Activated naive CD8-positive, alpha-beta T cell treated with anti-CD3 and anti-CD28 coated beads, Interleukin-2, amount 10 ng/mL, durations not matched to agents 7 days and 5 days (primary cell): ENCODE results near the gene MAP7D3. TPM values are rescaled to one million over a fixed set of nuclear protein-coding genes. Genes with fewer than 3 reads are reported as not detected.
A peak's percentile ranks its signal among the peaks of the same experiment; 100 is the strongest.
"Not testable (repeated sequence)": the region's sequence is repeated elsewhere in the genome, so short reads cannot be mapped to it uniquely, and the experiment has no call there.

Source experiments
- ATAC-seq: fragments of 150-1000 bp; cut with Tn5 transposase; one replicate; pipeline ENCODE4 v1.10.0; 2021; ENCODE audit warnings: low read depth, moderate library complexity
- POLR2A ChIA-PET: fragments of 350-600 bp; sonication (Branson Sonifier 250); formaldehyde crosslinking; loops from one replicate; lab custom pipeline; 2021; ENCODE audit warnings: antibody characterized with exemption; lab: Charles Lee
- DNase-seq: peaks from one replicate; pipeline ENCODE4 v3.0.0; 2021
- H3K27ac Mint-ChIP-seq: one replicate; pipeline ENCODE4 v1.8.0; 2022; ENCODE audit warnings: mild to moderate bottlenecking, mixed read lengths
- H3K27me3 Mint-ChIP-seq: one replicate; pipeline ENCODE4 v1.8.0; 2022; ENCODE audit warnings: mild to moderate bottlenecking, moderate library complexity, mixed read lengths
- H3K36me3 Mint-ChIP-seq: one replicate; pipeline ENCODE4 v1.8.0; 2021; ENCODE audit warnings: mild to moderate bottlenecking, mixed read lengths
- H3K4me1 Mint-ChIP-seq: one replicate; pipeline ENCODE4 v1.8.0; 2021; ENCODE audit warnings: mixed read lengths
- H3K4me3 Mint-ChIP-seq: one replicate; pipeline ENCODE4 v1.8.0; 2022; ENCODE audit warnings: mild to moderate bottlenecking, moderate library complexity, mixed read lengths
- H3K9me3 Mint-ChIP-seq: one replicate; pipeline ENCODE4 v1.8.0; 2021; ENCODE audit warnings: mixed read lengths
- total RNA-seq, 2 experiments: library from RNA; stranded (reverse); gene quantifications; one replicate each; pipeline ENCODE4 v1.2.3, GENCODE V29; 2021

The MAP7D3 gene, protein sequence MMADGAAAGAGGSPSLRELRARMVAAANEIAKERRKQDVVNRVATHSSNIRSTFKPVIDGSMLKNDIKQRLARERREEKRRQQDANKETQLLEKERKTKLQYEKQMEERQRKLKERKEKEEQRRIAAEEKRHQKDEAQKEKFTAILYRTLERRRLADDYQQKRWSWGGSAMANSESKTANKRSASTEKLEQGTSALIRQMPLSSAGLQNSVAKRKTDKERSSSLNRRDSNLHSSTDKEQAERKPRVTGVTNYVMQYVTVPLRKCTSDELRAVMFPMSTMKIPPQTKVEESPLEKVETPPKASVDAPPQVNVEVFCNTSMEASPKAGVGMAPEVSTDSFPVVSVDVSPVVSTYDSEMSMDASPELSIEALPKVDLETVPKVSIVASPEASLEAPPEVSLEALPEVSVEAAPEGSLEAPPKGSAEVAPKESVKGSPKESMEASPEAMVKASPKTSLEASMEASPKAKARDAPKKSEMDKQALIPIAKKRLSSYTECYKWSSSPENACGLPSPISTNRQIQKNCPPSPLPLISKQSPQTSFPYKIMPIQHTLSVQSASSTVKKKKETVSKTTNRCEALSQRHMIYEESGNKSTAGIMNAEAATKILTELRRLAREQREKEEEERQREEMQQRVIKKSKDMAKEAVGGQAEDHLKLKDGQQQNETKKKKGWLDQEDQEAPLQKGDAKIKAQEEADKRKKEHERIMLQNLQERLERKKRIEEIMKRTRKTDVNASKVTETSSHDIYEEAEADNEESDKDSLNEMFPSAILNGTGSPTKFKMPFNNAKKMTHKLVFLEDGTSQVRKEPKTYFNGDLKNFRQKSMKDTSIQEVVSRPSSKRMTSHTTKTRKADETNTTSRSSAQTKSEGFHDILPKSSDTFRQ
- 10 to 100 TPM; 11.9 to 12.0 TPM for total RNA-seq

DNA sequence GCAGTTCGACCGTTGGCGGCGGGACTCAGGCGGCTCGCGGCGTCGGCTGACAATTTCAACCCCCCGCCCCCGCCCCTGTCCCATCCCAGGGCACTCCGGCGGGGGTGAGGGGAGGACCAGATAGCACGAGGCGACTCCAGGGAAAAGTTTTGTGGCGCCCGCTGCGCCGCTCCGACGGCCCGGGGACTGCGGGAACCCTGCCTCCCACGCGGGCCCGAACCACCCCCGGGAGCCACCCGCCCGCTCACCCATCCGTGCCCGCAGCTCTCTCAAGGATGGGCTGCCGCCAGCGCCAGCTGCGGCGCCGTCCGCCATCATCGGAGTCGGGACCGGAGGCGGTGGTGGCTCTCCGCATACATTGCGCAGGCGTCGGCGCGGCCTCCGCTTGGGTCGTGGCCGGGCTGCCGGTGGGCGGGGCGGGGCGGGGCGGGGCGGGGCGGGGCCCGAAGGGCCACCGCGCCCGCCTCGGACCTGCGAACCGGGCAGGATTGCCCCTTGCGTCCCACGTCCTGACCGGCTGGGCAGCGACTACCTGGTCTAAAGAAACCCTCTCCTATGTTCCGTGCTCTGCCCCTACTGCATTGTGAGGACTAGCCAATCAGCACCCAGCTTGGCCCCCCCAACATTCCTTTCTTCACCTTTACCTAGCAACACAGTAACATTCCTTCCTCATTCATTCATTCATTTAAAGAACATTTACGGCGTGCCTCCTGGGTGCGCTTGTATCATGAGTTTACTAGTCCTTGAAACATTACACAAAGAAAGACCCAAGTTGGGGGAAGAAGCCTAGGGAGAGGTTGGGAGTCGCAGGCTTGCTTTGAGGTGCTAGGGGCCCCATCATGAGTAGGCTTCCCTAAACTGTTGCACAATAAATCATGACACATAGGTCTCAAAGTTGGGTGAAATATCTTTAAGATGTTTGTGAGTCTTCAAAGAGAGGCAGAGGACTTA, at the start of gene MAP7D3:
Gene MAP7D3 (minus strand): TSS at position 360 of the 951 bp plus-strand sequence. CDS start 42 bp downstream, at position 318.
- Mint-ChIP-seq H3K27ac (peak within 1 kb of the TSS; percentile 92), H3K27me3 (no peaks in the 10 kb centered on the region), H3K36me3 (no peaks in the 10 kb centered on the region), H3K4me1 (peaks cover 9% of the 10 kb centered on the region), H3K4me3 (peak within 1 kb of the TSS; percentile 95), H3K9me3 (no peaks in the 10 kb centered on the region)
- ATAC-seq, result peak; percentile 91
- POLR2A ChIA-PET, result interaction anchor here (0.8 kb wide), 1 partner anchor 12 kb away, joined by 4 read pairs; no protein-coding TSS in a partner anchor
- peak; percentile 69 for DNase-seq

DNA sequence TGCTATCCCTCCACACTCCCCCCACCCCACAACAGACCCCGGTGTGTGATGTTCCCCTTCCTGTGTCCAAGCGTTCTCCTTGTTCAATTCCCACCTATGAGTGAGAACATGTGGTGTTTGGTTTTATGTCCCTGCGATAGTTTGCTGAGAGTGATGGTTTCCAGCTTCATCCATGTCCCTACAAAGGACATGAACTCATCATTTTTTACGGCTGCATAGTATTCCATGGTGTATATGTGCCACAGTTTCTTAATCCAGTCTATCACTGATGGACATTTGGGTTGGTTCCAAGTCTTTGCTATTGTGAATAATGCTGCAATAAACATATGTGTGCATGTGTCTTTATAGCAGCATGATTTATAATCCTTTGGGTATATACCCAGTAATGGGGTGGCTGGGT, 49.5 kb upstream of the MAP7D3 start, which contains the start of gene ADGRG4:
Gene ADGRG4 (plus strand): TSS at position 243 of the 400 bp plus-strand sequence. CDS start 7,815 bp downstream, outside the sequence.
- H3K27ac Mint-ChIP-seq, H3K9me3 Mint-ChIP-seq, H3K36me3 Mint-ChIP-seq, ATAC-seq, POLR2A ChIA-PET, DNase-seq, H3K4me1 Mint-ChIP-seq, H3K4me3 Mint-ChIP-seq, H3K27me3 Mint-ChIP-seq: not testable (repeated sequence)

DNA sequence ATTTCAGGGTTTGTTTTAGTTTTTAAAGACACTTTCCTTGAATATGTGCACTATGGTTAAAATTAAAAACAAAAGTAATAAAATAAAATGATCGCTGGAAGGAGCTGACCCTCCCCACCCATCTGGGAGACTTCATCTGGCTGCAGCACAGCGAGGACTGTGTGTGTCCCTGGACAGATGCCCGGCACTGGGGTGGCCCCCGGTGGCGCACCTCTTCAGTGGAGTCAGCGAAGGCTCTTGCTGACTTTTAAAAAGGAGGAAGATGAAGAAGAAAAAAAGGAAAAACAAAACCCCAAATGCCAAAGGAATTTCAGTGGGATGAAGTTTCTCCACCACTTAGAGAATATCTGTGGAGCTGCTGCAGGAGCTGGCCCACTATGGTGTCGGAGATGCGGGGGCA, 44.2 kb upstream of the MAP7D3 start:
- DNase-seq, result no peak
- H3K27ac Mint-ChIP-seq, result no peak overlapping the region
- ATAC-seq, result no peak
- no peaks in the 10 kb centered on the region for H3K36me3 Mint-ChIP-seq
- no peak overlapping the region for H3K4me3 Mint-ChIP-seq
- H3K9me3 Mint-ChIP-seq, result no peaks in the 10 kb centered on the region
- POLR2A ChIA-PET, result no interaction called here
- no peaks in the 10 kb centered on the region for H3K27me3 Mint-ChIP-seq
- H3K4me1 Mint-ChIP-seq, result no peaks in the 10 kb centered on the region

DNA sequence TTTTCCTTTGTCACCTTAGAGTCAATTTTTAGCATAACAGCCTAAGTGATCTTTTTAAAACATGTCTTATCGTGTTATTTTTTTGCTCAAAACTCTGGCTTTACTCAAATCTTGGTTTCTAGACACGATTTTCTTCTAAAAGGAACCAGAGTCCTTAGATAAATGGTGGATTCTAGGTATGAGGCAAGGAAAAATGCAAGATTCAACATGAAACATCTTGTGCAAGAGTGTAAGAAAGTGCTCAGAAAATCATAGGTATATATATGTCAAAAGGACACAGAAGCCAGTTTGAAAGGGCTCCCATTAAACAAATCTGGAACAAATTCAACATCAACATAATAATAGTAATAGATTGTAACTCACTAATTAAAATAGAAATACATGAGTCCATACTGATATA, 41.5 kb upstream of the MAP7D3 start:
- Mint-ChIP-seq H3K27ac (no peak overlapping the region), H3K36me3 (no peaks in the 10 kb centered on the region)
- ATAC-seq, result no peak

DNA sequence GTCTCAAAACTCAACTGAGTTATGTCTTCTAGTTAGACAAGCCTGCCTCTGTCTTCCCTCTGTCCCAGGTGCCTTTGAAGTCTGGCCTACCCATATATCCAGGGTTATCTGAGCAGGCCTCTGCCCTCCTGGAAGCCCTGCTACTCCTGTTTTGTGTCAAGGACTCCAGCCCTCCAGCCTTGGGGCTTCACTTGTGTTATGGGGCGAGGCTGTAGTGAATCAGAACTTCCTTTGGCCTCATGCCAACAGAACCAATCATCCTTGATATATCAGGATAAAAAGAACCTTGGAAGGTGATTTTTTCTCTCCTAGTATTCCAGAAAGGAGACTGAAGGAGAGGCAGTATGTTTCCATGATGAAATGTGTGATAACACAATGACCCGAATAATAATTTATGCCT, 40.6 kb upstream of the MAP7D3 start:
- no peak for ATAC-seq
- Mint-ChIP-seq H3K4me1 (no peaks in the 10 kb centered on the region), H3K27me3 (no peaks in the 10 kb centered on the region), H3K4me3 (no peak overlapping the region), H3K36me3 (no peaks in the 10 kb centered on the region), H3K9me3 (no peaks in the 10 kb centered on the region), H3K27ac (no peak overlapping the region)
- POLR2A ChIA-PET, result no interaction called here
- no peak for DNase-seq

More for the DNA sequence above, 41.5 kb upstream of the MAP7D3 start:
- Mint-ChIP-seq H3K27me3 (no peaks in the 10 kb centered on the region), H3K4me3 (no peak overlapping the region), H3K9me3 (no peaks in the 10 kb centered on the region), H3K4me1 (no peaks in the 10 kb centered on the region)
- no peak for DNase-seq
- POLR2A ChIA-PET, result no interaction called here

DNA sequence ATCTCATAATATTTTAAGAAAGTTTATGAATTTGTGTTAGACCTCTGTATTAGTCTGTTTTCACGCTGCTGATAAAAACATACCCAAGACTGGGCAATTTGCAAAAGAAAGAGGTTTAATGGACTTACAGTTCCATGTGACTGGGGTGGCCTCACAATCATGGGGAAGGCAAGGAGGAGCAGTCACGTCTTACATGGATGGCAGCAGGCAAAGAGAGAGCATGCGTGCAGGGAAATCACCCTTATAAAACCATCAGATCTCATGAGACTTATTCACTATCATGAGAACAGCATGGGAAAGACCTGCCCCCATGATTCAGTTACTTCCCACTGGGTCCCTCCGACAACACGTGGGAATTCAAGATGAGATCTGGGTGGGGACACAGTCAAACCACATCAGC, 35.2 kb upstream of the MAP7D3 start:
- H3K4me3 Mint-ChIP-seq, H3K4me1 Mint-ChIP-seq, H3K36me3 Mint-ChIP-seq, DNase-seq, ATAC-seq, H3K9me3 Mint-ChIP-seq, POLR2A ChIA-PET, H3K27me3 Mint-ChIP-seq, H3K27ac Mint-ChIP-seq: not testable (repeated sequence)

DNA sequence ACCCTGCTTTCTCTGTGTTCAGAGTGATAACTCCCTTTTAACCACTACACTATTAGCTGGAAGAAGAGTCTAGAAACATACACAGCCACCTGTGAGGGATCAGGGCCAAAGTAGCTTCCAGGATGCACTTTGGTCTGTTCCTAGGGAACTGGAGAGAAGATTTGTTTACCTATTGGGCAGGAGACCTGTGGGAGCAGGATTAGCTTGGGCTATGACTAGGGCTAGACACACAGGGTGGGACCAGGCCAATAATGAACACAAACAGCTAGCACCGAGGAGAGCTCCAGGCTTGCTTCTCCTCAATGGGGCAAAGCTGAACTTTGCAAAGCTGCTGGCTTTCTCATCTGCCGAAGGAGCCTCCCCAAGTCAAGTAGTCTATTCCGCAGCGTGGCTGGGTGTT, 24.4 kb upstream of the MAP7D3 start:
- no peak overlapping the region for H3K27ac Mint-ChIP-seq
- DNase-seq (no peak), ATAC-seq (no peak)
- H3K4me3 Mint-ChIP-seq, result no peak overlapping the region
- H3K36me3 Mint-ChIP-seq, result no peaks in the 10 kb centered on the region
- H3K27me3 Mint-ChIP-seq, result peaks cover 2% of the 10 kb centered on the region
- POLR2A ChIA-PET, result no interaction called here
- H3K9me3 Mint-ChIP-seq, result no peaks in the 10 kb centered on the region
- H3K4me1 Mint-ChIP-seq, result peaks cover 6% of the 10 kb centered on the region

DNA sequence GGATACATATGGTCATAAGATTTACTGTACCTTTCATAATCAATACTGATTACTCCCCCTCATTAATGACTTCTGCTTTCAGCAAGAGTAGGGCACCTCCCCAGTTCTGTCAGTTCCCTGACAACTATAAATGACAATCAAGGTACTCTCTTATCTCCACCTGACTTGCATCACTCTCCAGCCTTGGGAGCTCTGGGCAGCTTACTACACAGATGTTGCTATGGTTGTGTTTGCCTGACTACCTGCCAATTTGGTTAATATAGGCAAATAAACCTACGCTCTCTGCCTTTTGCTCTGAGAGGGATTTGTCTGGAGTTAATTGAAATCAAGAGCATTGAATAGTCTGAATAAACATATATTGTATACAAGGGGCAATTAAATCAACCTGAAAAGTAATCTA, 22.8 kb upstream of the MAP7D3 start:
- no peak for DNase-seq
- no peak overlapping the region for H3K27ac Mint-ChIP-seq

DNA sequence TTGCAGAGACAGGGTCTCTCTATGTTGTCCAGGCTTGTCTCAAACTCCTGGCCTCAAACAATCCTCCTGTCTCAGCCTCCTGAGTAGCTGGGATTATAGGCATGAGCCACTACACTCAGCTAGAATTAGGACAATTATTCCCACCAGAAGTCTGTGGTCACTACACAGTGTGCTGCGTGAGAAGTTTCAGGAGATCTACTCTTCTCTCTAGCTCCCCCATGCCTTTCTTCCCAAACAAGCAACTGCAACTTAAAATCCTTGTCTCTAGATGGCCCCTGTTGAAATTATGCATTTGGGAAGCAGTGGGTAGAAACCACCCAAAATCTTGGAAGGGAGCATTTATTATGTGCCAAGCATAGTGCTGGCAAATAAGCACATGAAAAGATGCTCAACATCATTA, 21.1 kb upstream of the MAP7D3 start:
- H3K27ac Mint-ChIP-seq, result no peak overlapping the region
- H3K4me1 Mint-ChIP-seq, result peaks cover 6% of the 10 kb centered on the region
- DNase-seq, result no peak
- peaks cover 2% of the 10 kb centered on the region for H3K27me3 Mint-ChIP-seq
- H3K9me3 Mint-ChIP-seq, result no peaks in the 10 kb centered on the region
- no peaks in the 10 kb centered on the region for H3K36me3 Mint-ChIP-seq
- POLR2A ChIA-PET, result no interaction called here
- no peak overlapping the region for H3K4me3 Mint-ChIP-seq
- ATAC-seq, result no peak

More for the DNA sequence above, 22.8 kb upstream of the MAP7D3 start:
- Mint-ChIP-seq H3K27me3 (peaks cover 2% of the 10 kb centered on the region), H3K36me3 (no peaks in the 10 kb centered on the region), H3K9me3 (no peaks in the 10 kb centered on the region), H3K4me3 (no peak overlapping the region), H3K4me1 (peaks cover 6% of the 10 kb centered on the region)
- POLR2A ChIA-PET, result no interaction called here
- no peak for ATAC-seq

DNA sequence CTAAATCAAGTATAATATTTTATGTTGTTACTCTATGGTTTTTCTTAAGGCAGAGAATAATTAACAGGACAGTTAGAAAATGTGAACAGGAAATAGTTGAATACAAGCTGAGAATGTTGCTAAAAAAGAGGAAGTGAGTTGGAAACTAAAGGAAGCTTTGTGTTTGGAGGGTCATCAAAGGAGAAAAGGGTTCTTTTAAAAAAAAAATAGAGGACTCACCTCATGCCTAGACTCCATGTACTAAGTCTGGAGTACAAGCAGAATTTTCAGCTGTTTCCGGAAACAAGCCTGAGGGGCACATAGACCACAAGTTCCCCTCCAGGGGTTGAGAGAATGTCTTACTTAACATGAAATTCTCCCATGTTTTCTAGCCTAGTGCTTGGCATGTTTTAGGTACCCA, 20.1 kb upstream of the MAP7D3 start:
- Mint-ChIP-seq H3K27ac (no peak overlapping the region), H3K27me3 (peaks cover 2% of the 10 kb centered on the region), H3K9me3 (no peaks in the 10 kb centered on the region), H3K4me3 (no peak overlapping the region), H3K4me1 (peaks cover 6% of the 10 kb centered on the region), H3K36me3 (no peaks in the 10 kb centered on the region)
- POLR2A ChIA-PET, result interaction anchor here (0.7 kb wide), 1 partner anchor 47 kb away, joined by 5 read pairs; no protein-coding TSS in a partner anchor
- DNase-seq, result no peak
- no peak for ATAC-seq

DNA sequence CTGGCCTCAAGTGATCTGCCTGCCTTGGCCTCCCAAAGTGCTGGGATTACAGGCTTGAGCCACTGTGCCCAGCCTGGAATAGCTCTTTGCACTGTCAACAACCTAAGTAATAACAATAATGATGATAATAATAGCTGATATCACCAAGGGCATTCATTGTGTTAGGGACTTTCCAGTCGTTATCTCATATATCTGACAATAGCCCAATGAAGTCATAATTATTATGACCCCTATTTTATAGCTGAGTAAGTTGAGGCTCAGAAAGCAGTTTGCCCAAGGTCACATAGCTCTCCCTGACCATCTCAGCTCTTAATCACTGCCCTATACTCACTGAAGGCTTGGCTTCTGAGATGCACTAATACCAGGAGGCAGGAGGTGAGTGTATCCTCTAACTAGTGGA, 18.7 kb upstream of the MAP7D3 start:
- H3K9me3 Mint-ChIP-seq, result no peaks in the 10 kb centered on the region
- DNase-seq (no peak), ATAC-seq (no peak)
- H3K4me3 Mint-ChIP-seq, result no peak overlapping the region
- no peaks in the 10 kb centered on the region for H3K36me3 Mint-ChIP-seq
- peaks cover 6% of the 10 kb centered on the region for H3K4me1 Mint-ChIP-seq
- no peak overlapping the region for H3K27ac Mint-ChIP-seq
- POLR2A ChIA-PET, result no interaction called here
- H3K27me3 Mint-ChIP-seq, result peaks cover 2% of the 10 kb centered on the region

DNA sequence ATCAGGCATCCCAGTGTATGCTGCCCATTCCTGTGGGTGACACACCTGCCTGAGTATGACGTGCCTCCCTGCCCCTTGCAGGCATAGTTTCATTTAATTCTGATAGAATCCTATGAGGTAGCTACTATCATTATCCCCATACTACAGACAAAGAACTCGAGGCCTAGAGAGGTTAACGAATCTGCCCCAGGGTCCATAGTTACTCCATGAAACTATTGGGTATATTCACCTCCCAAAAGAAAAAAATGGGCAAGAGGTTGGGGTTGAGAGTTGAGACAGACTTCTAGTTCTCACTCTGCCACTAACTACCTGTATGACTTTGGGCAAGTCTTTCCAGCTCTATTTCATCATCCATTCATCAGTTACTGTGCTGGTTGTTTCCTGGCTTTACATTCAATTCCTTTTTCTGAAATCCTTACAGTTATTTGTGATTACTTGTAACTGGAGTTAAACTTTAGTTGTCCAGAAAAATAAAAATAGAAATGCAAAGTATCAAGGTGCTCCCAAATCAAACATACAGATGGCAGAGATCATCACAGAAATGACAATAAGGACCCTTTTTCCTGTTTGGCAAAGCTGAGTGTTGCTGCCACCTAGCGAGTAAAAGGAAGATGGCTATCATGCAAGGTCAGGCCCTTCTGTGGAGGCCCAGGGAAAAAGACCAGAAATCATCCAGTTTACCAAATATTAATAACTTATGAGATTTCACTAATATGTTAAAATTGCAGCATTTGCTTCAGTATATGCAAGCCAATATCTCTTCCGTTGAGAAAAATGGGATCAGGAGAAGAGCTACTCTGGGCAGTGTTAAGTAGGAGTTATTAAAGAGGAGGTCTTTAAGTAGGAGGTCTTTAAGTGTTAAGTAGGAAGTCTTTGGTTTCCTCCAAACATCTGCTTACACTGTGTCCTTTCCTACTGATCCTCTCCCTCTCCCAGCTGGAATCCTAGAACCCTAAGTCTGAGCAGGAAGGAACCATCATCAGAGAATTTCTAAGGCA, 17.1 kb upstream of the MAP7D3 start:
- H3K9me3 Mint-ChIP-seq, result no peaks in the 10 kb centered on the region
- H3K4me3 Mint-ChIP-seq, result no peak overlapping the region
- H3K27me3 Mint-ChIP-seq, result no peaks in the 10 kb centered on the region
- H3K4me1 Mint-ChIP-seq, result peaks cover 6% of the 10 kb centered on the region
- DNase-seq (no peak), ATAC-seq (peak; percentile 56)
- POLR2A ChIA-PET, result no interaction called here
- no peak overlapping the region for H3K27ac Mint-ChIP-seq
- no peaks in the 10 kb centered on the region for H3K36me3 Mint-ChIP-seq
